Mammary epithelial cell (primary cell): ENCODE measurements around the gene LUC7L2.

Experiments
- CTCF ChIP-seq, 2 donors: IDR thresholded peaks in 1 of 2; conservative IDR thresholded peaks in 1 of 2; 2 replicates each; pipeline ENCODE4 v1.5.1; 2011 to 2012; ENCODE audit warnings: inconsistent platforms in 2 of 2, low read length in 2 of 2, mild to moderate bottlenecking in 2 of 2, control low read depth in 1 of 2, low read depth in 1 of 2; ENCODE audit not compliant: insufficient read depth in 1 of 2; ENCODE audit errors: extremely low read depth in 1 of 2
- EZH2 ChIP-seq: IDR thresholded peaks from 2 replicates; pipeline ENCODE4 v1.6.1; 2012; ENCODE audit warnings: low read length, inconsistent platforms, borderline replicate concordance

GRCh38 chr7:139317939-139318505 is 41.7 kb upstream of the LUC7L2 start:
- TF ChIP-seq CTCF (conservative IDR thresholded peaks at IDR 0.05 in 1 of 2, IDR thresholded peaks at IDR 0.05 in 1 of 2; ENCODE audit: extremely low read depth in 1 of 2, insufficient read depth in 1 of 2, low read depth in 1 of 2, low read length in 2 of 2) (no peak), EZH2 (no peak)
